ENCODE measurements around the gene ATP6V0D1.

GRCh38 chr16:67390816-67391423 is 90.0 kb downstream of the ATP6V0D1 start:
- no peak for TF ChIP-seq POLR2AphosphoS5 (IDR thresholded peaks at IDR 0.05; ENCODE audit: low read depth, low read length)
- TF ChIP-seq POLR2A (IDR thresholded peaks at IDR 0.05; ENCODE audit: low read depth, low read length), result no peak
- no peak for TF ChIP-seq TAF1 (IDR thresholded peaks at IDR 0.05; ENCODE audit: low read depth, low read length)
- no peak for TF ChIP-seq POU2F2 (IDR thresholded peaks at IDR 0.05; ENCODE audit: low read depth, low read length)
- TF ChIP-seq PAX5 (IDR thresholded peaks at IDR 0.05; ENCODE audit: insufficient read depth, low read length, severe bottlenecking), result no peak
- no peak for TF ChIP-seq SPI1 (IDR thresholded peaks at IDR 0.05; ENCODE audit: low read depth, low read length)

Measured in GM12891 (cell line).